HepG2 (cell line): Measurements from ENCODE around the gene URI1. TPM values are rescaled to one million over a fixed set of nuclear protein-coding genes. Genes with fewer than 3 reads are reported as not detected.

Source experiments
- ARNTL ChIP-seq: sonication (generic); formaldehyde crosslinking; IDR thresholded peaks from 2 replicates; pipeline ENCODE4 v1.4.0; 2020; ENCODE audit warnings: mild to moderate bottlenecking, missing genetic modification reagents
- ASH2L ChIP-seq: fragments of 300-600, 200-600 bp; sonication (generic); IDR thresholded peaks from 2 replicates; pipeline ENCODE4 v1.7.0; 2017; ENCODE audit warnings: low read depth, mild to moderate bottlenecking, moderate library complexity, mixed read lengths, low read length; ENCODE audit not compliant: insufficient read length
- CHD4 ChIP-seq: fragments of 200-600 bp; sonication (generic); IDR thresholded peaks from 2 replicates; pipeline ENCODE4 v1.7.0; 2017; ENCODE audit warnings: mild to moderate bottlenecking, low read length, borderline replicate concordance
- DNMT3B ChIP-seq: conservative IDR thresholded peaks from 2 replicates; pipeline ENCODE4 v1.6.1; 2016; ENCODE audit warnings: missing biosample characterization, control low read depth
- GFI1 ChIP-seq: sonication (generic); formaldehyde crosslinking; IDR thresholded peaks from 2 replicates; pipeline ENCODE4 v1.5.0; 2020; ENCODE audit warnings: missing genetic modification reagents, mild to moderate bottlenecking, borderline replicate concordance
- HMG20A ChIP-seq: IDR thresholded peaks from 2 replicates; pipeline ENCODE4 v1.6.1; 2016; ENCODE audit warnings: borderline replicate concordance
- KAT7 ChIP-seq: IDR thresholded peaks from 2 replicates; pipeline ENCODE4 v1.6.1; 2018; ENCODE audit warnings: borderline replicate concordance, missing compliant biosample characterization
- KDM1A ChIP-seq: IDR thresholded peaks from 2 replicates; pipeline ENCODE4 v1.6.1; 2016; ENCODE audit warnings: missing compliant biosample characterization
- MTA1 ChIP-seq: sonication (generic); formaldehyde crosslinking; IDR thresholded peaks from 2 replicates; pipeline ENCODE4 v1.4.0; 2020; ENCODE audit warnings: missing genetic modification reagents, mild to moderate bottlenecking, borderline replicate concordance
- PCBP2 ChIP-seq: fragments of 200-400 bp; formaldehyde crosslinking; optimal IDR thresholded peaks from 2 replicates; pipeline ENCODE3; 2018; ENCODE audit warnings: low read length, low read depth; ENCODE audit not compliant: poor library complexity, severe bottlenecking
- POLR2AphosphoS5 ChIP-seq: IDR thresholded peaks from 2 replicates; pipeline ENCODE4 v1.6.1; 2012; ENCODE audit warnings: low read depth, low read length
- RFXANK ChIP-seq: IDR thresholded peaks from 2 replicates; pipeline ENCODE4 v1.6.1; 2016
- SRSF4 ChIP-seq: fragments of 200-400 bp; formaldehyde crosslinking; IDR thresholded peaks from one replicate; pipeline ENCODE4 v1.6.1; 2018; ENCODE audit warnings: mild to moderate bottlenecking, low read depth, low read length, moderate library complexity; ENCODE audit not compliant: poor library complexity, severe bottlenecking
- SRSF9 ChIP-seq: fragments of 200-400 bp; formaldehyde crosslinking; IDR thresholded peaks from 2 replicates; pipeline ENCODE4 v1.6.1; 2018; ENCODE audit warnings: borderline replicate concordance, mild to moderate bottlenecking, low read depth, low read length; ENCODE audit not compliant: insufficient read depth, poor library complexity, severe bottlenecking
- TCF7L2 ChIP-seq: IDR thresholded peaks from 2 replicates; pipeline ENCODE4 v1.6.1; 2011; ENCODE audit warnings: mild to moderate bottlenecking, low read depth, low read length, moderate library complexity
- TFE3 ChIP-seq: IDR thresholded peaks from 2 replicates; pipeline ENCODE4 v1.6.1; 2016
- WIZ ChIP-seq: sonication (generic); formaldehyde crosslinking; IDR thresholded peaks from 2 replicates; pipeline ENCODE4 v1.5.1; 2020; ENCODE audit warnings: mild to moderate bottlenecking, missing genetic modification reagents
- ZNF333 ChIP-seq: sonication (generic); formaldehyde crosslinking; IDR thresholded peaks from 2 replicates; pipeline ENCODE4 v1.4.0; 2020; ENCODE audit warnings: mild to moderate bottlenecking, missing genetic modification reagents, borderline replicate concordance
- ZNF563 ChIP-seq: sonication (generic); formaldehyde crosslinking; IDR thresholded peaks from 2 replicates; pipeline ENCODE4 v1.8.0; 2022; ENCODE audit warnings: mild to moderate bottlenecking, moderate library complexity, missing genetic modification reagents
- ZNF572 ChIP-seq: sonication (generic); formaldehyde crosslinking; IDR thresholded peaks from 2 replicates; pipeline ENCODE4 v1.5.1; 2020; ENCODE audit warnings: mild to moderate bottlenecking, missing genetic modification reagents
- ZNF639 ChIP-seq: conservative IDR thresholded peaks from 2 replicates; pipeline ENCODE4 v1.6.1; 2018; ENCODE audit warnings: missing genetic modification reagents
- ZNF709 ChIP-seq: sonication (generic); formaldehyde crosslinking; IDR thresholded peaks from 2 replicates; pipeline ENCODE4 v1.5.0; 2020; ENCODE audit warnings: mild to moderate bottlenecking, missing genetic modification reagents
- ZNF777 ChIP-seq: sonication (generic); formaldehyde crosslinking; IDR thresholded peaks from 2 replicates; pipeline ENCODE4 v1.4.0; 2020; ENCODE audit warnings: missing genetic modification reagents
- polyA plus RNA-seq, 8 experiments: library from polyadenylated mRNA; depleted of rRNA in 3 of 8; stranded (reverse) in 7 of 8; unstranded in 1 of 8; fragments of >200 nt; fragmentation: Illumina TruSeq in 4 of 8; extraction: Trizol in 4 of 8; gene quantifications; 2 replicates each; pipeline versions ENCODE4 v1.2.1 to v1.2.3, GENCODE V29; 2011 to 2016; ENCODE audit warnings: low read depth in 4 of 8, missing spikeins in 1 of 8, mixed read lengths in 1 of 8; ENCODE audit not compliant: insufficient read depth in 1 of 8
- total RNA-seq, 5 experiments: library from RNA; depleted of rRNA; stranded (reverse); fragments of >200 nt; fragmentation: Illumina TruSeq; extraction: Trizol; gene quantifications; 2 replicates each; pipeline ENCODE4 v1.2.3, GENCODE V29; 2016; ENCODE audit warnings: low read depth in 1 of 5
- TF ChIP-seq, protein P1 (sequence below), 2 experiments: fragments of 450-650 bp in 1 of 2; sonication (generic) in 1 of 2; formaldehyde crosslinking; IDR thresholded peaks; 2 replicates each; pipeline versions ENCODE4 v1.5.0 to v1.8.0; 2020 to 2022; ENCODE audit warnings: mild to moderate bottlenecking in 1 of 2, missing genetic modification reagents in 1 of 2
- TF ChIP-seq, protein P2 (sequence below): IDR thresholded peaks from 2 replicates; pipeline ENCODE4 v1.6.1; 2016
- TF ChIP-seq, protein P3 (sequence below): IDR thresholded peaks from 2 replicates; pipeline ENCODE4 v1.6.1; 2012; ENCODE audit warnings: low read depth, low read length, improper control_type of control experiment

Gene URI1
- total and polyA plus RNA-seq, 2 of the 13 experiments (the other 11 are each of a cell fraction or from before 2014, with no cell fraction given) = 43.6 to 67.9 TPM

DNA sequence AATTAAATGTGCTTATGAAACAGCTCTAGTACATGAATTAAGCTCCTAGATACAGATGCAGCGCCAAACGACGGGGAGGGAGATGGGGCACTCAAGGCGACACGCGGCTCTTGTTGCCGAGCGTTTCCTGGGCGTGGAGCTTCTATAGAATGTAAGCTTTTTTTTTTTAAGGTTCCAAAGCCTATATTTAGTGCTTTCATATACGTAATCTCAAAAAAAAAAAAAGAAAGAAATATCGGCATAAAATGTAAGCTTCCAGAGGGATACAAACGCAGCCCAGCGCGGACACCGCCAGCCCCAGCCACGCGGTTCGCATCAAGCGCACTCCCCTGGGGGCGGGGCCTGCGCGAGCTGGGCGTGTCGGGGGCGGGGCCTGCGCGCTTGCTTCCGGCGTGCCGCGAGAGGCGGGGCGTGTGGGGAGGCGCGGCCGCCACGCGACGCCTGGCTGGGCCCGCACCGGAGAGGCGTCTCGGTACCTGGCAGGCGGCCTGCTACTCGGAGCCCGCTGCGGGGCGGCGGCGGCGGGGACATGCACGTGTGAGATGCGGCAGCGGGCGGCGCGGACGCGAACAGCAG lies at the start of gene URI1 (continued):
- TF ChIP-seq TFE3 (no peak), MTA1 (no peak; the same call in 1 of the 2 replicates), ZNF563 (CRISPR knock-in tag) (peak; percentile 38; the same call in 1 of the 2 replicates), CHD4 (no peak), HMG20A (no peak), ZNF333 (no peak), ZNF777 (0 out of 2 replicates have a peak, but pooled peaks have one; percentile 24), WIZ (CRISPR knock-in tag) (no peak), ZNF709 (CRISPR knock-in tag) (no peak; the same call in 1 of the 2 replicates), ZNF639 (CRISPR knock-in tag) (peak; percentile 36; the same call in 1 of the 2 replicates), DNMT3B (CRISPR knock-in tag) (no peak), ASH2L (peak; percentile 13), GFI1 (CRISPR knock-in tag) (no peak), RFXANK (CRISPR knock-in tag) (no peak), KDM1A (CRISPR knock-in tag) (no peak), PCBP2 (no peak), SRSF9 (no peak), ARNTL (CRISPR knock-in tag) (no peak; the same call in 1 of the 2 replicates), KAT7 (CRISPR knock-in tag) (no peak), POLR2AphosphoS5 (peak; percentile 83), TCF7L2 (no peak), SRSF4 (no peak), ZNF572 (CRISPR knock-in tag) (no peak)
- TF ChIP-seq, protein P1, sequence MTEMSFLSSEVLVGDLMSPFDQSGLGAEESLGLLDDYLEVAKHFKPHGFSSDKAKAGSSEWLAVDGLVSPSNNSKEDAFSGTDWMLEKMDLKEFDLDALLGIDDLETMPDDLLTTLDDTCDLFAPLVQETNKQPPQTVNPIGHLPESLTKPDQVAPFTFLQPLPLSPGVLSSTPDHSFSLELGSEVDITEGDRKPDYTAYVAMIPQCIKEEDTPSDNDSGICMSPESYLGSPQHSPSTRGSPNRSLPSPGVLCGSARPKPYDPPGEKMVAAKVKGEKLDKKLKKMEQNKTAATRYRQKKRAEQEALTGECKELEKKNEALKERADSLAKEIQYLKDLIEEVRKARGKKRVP (CRISPR knock-in tag; IDR thresholded peaks at IDR 0.05) = no peak
- TF ChIP-seq, protein P2, sequence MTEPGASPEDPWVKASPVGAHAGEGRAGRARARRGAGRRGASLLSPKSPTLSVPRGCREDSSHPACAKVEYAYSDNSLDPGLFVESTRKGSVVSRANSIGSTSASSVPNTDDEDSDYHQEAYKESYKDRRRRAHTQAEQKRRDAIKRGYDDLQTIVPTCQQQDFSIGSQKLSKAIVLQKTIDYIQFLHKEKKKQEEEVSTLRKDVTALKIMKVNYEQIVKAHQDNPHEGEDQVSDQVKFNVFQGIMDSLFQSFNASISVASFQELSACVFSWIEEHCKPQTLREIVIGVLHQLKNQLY (CRISPR knock-in tag) = no peak
- TF ChIP-seq, protein P3, sequence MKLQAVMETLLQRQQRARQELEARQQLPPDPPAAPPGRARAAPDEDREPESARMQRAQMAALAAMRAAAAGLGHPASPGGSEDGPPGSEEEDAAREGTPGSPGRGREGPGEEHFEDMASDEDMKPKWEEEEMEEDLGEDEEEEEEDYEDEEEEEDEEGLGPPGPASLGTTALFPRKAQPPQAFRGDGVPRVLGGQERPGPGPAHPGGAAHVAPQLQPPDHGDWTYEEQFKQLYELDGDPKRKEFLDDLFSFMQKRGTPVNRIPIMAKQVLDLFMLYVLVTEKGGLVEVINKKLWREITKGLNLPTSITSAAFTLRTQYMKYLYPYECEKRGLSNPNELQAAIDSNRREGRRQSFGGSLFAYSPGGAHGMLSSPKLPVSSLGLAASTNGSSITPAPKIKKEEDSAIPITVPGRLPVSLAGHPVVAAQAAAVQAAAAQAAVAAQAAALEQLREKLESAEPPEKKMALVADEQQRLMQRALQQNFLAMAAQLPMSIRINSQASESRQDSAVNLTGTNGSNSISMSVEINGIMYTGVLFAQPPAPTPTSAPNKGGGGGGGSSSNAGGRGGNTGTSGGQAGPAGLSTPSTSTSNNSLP = no peak
